T-helper 9 cell (primary cell): Measurements from ENCODE around the gene DNAJC5.
A peak's percentile ranks its signal among the peaks of the same experiment; 100 is the strongest.
"Not testable (repeated sequence)": the region's sequence is repeated elsewhere in the genome, so short reads cannot be mapped to it uniquely, and the experiment has no call there.

Experiments used
- DNase-seq: peaks from one replicate; pipeline ENCODE4 v3.0.0-alpha.2; 2020

DNAJC5 gene

GRCh38 chr20:63969838-63970713, 75.2 kb downstream of the DNAJC5 start, which contains the start of gene ZNF512B:
TSS of gene ZNF512B (minus strand) at chr20:63969930. CDS start at chr20:63967950, 1,980 bp downstream.
- peak; percentile 50 for DNase-seq

GRCh38 chr20:63970714-63971431, 75.9 kb downstream of the DNAJC5 start:
- no peak for DNase-seq

- DNase-seq: not testable (repeated sequence)
Measured at GRCh38 chr20:63971960-63972311, 77.0 kb downstream of the DNAJC5 start.

- no peak for DNase-seq
Measured at GRCh38 chr20:63972312-63973159, 77.6 kb downstream of the DNAJC5 start.

- DNase-seq: no peak
Measured at GRCh38 chr20:63973160-63973479, 78.2 kb downstream of the DNAJC5 start.

GRCh38 chr20:63973636-63974401, 78.9 kb downstream of the DNAJC5 start:
- peak; percentile 82 for DNase-seq

- no peak for DNase-seq
Measured at GRCh38 chr20:63974402-63975200, 79.7 kb downstream of the DNAJC5 start.

- DNase-seq: not testable (repeated sequence)
Measured at GRCh38 chr20:63976511-63976910, 81.6 kb downstream of the DNAJC5 start.

- DNase-seq: no peak
Measured at GRCh38 chr20:63976980-63977738, 82.2 kb downstream of the DNAJC5 start.

GRCh38 chr20:63977739-63978276, 82.9 kb downstream of the DNAJC5 start:
- peak; percentile 41 for DNase-seq

- peak; percentile 35 for DNase-seq
Measured at GRCh38 chr20:63978319-63979228, 83.6 kb downstream of the DNAJC5 start.

- no peak for DNase-seq
Measured at GRCh38 chr20:63979229-63979556, 84.3 kb downstream of the DNAJC5 start.

- peak; percentile 58 for DNase-seq
Measured at GRCh38 chr20:63979557-63980316, 84.8 kb downstream of the DNAJC5 start, which contains the start of gene SAMD10. TSS of gene SAMD10 (minus strand) at chr20:63979642. CDS start at chr20:63979467, 175 bp downstream.

- DNase-seq: peak; percentile 18
Measured at GRCh38 chr20:63980317-63980805, 85.4 kb downstream of the DNAJC5 start.

- DNase-seq: peak; percentile 92
Measured at GRCh38 chr20:63980806-63981728, 86.1 kb downstream of the DNAJC5 start, which contains the start of gene PRPF6. TSS of gene PRPF6 (plus strand) at chr20:63981132. CDS start at chr20:63981246, 114 bp downstream.

GRCh38 chr20:63982937-63983336, 88.0 kb downstream of the DNAJC5 start:
- DNase-seq: no peak
